ENCODE results near the gene NDUFS2. TPM values are rescaled to one million over a fixed set of nuclear protein-coding genes. Genes with fewer than 3 reads are reported as not detected.
"Not testable (repeated sequence)": the region's sequence is repeated elsewhere in the genome, so short reads cannot be mapped to it uniquely, and the experiment has no call there.

The NDUFS2 gene
- total RNA-seq, 2 experiments from 2014 or later: 74.2 to 82.1 TPM

DNA sequence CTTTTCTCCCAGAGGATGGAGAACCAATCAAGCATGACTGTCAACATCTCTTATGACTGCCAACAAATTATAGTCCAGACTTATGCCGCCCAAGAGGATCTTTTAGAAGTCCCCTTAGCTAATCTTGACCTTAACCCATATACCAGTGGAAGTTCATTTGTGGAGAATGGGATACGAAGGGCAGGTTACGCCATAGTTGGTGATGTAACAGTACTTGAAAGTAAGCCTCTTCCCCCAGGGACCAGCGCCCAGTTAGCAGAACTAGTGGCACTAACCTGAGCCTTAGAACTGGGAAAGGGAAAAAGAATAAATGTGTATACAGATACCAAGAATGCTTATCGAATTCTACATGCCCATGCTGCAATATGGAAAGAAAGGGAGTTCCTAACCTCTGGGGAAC, 53.1 kb downstream of the NDUFS2 start:
- peaks cover 17% of the 10 kb centered on the region for H3K9me3 Mint-ChIP-seq
- H3K4me1 Mint-ChIP-seq: peaks cover 12% of the 10 kb centered on the region
- DNase-seq, POLR2A ChIA-PET, CTCF ChIA-PET, H3K4me3 Mint-ChIP-seq, H3K27ac Mint-ChIP-seq: not testable (repeated sequence)
- peaks cover 36% of the 10 kb centered on the region for H3K27me3 Mint-ChIP-seq
- peaks cover 15% of the 10 kb centered on the region for H3K36me3 Mint-ChIP-seq (ENCODE audit: low read depth)

DNA sequence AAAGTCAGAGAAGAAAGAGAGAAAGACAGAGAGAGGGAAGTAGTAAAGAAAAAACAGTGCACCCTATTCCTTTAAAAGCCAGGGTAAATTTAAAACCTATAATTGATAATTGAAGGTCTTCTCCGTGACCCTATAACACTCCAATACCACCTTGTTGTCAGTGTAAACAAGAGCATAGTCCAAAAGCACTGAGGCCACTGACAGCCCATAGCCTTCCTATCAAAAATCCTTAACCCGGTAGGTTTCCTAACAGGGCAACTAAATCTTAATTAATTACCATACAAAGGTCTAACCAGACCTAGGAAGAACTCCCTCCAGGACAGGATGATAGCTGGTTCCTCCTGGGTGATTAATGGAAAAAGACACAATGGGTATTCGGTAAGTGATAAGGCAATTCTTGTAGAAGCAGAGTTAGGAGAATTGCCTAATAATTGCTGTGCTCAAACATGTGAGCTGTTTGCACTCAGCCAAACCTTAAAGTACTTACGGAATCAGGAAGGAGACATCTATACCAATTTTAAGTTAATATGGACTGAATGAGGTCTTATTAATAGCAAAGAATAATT, 53.9 kb downstream of the NDUFS2 start:
- H3K27ac Mint-ChIP-seq, CTCF ChIA-PET, H3K4me3 Mint-ChIP-seq, POLR2A ChIA-PET, DNase-seq: not testable (repeated sequence)
- Mint-ChIP-seq H3K9me3 (peaks cover 17% of the 10 kb centered on the region), H3K4me1 (peaks cover 12% of the 10 kb centered on the region), H3K36me3 (ENCODE audit: low read depth) (peaks cover 15% of the 10 kb centered on the region), H3K27me3 (peaks cover 43% of the 10 kb centered on the region)

DNA sequence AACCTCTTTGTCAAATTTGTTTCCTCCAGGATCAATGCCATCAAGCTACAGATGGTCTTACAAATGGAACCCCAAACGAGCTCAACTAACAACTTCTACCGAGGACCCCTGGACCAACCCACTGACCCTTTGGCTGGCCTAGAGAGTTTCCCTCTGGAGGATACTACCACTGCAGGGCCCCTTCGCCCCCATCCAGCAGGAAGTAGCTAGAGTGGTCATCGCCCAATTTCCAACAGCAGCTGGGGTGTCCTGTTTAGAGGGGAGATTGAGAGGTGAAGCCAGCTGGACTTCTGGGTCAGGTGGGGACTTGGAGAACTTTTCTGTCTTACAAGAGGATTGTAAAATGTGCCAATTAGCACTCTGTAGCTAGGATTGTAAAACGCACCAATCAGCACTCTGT, 54.9 kb downstream of the NDUFS2 start:
- Mint-ChIP-seq H3K9me3 (peaks cover 17% of the 10 kb centered on the region), H3K4me1 (peaks cover 13% of the 10 kb centered on the region), H3K27me3 (peaks cover 51% of the 10 kb centered on the region), H3K36me3 (ENCODE audit: low read depth) (peaks cover 15% of the 10 kb centered on the region)
- H3K27ac Mint-ChIP-seq, POLR2A ChIA-PET, DNase-seq, H3K4me3 Mint-ChIP-seq: not testable (repeated sequence)
- CTCF ChIA-PET: interaction anchor here (0.7 to 1.0 kb wide), 3 partner anchors 30 to 50 kb away, joined by 3 read pairs; partner anchors contain the start of gene TOMM40L

DNA sequence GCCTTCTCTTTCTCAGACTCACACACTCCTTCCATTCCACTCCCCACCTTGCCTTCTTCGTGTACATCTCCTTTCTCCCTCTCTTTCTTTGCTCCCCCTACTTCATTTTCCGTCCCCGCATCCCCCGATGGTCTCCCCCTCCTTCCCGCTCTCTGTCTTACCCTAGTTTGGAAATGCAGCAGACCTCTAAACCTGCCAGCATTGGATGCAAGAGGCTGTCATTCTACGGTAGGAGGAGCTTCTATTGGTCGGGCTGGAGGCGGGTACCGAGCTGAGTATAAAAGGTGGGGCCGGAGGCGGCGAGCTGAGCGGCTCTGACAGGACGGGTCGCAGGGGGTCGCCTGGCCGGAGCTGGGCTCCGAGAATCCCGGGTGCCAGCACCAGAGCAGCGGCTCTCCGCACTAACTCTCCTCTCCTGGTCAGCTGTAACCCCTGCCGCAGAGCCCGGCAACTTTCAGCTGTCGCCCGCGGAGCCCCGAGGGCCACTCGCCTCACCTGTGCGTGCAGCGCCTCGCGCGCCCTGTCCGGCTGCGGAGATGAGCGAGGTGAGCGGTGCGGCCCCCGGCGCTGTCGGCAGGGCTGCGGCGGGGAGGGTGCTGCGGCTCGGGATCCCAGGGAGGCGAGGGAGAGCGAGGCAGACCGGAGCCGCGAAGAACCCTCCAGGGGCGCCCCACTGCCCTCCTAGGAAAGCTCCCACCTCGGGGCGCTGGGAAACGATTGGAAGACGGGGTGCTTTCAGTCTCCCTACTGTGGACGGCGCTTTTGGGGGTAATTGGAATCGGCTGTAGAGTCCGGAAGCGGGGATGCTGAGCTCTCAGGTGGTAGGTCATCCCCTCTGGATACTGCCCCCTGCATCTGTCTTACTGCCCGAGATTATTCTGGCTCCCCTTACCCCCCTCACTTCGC, 56.5 kb downstream of the NDUFS2 start, which contains the start of gene PCP4L1:
Gene PCP4L1, plus strand, starts transcription at position 307 of the 906 bp plus-strand sequence. Its CDS starts 230 bp downstream, at position 537.
- POLR2A ChIA-PET: no interaction called here
- peak within 1 kb of the TSS; percentile 3 for H3K27ac Mint-ChIP-seq

DNA sequence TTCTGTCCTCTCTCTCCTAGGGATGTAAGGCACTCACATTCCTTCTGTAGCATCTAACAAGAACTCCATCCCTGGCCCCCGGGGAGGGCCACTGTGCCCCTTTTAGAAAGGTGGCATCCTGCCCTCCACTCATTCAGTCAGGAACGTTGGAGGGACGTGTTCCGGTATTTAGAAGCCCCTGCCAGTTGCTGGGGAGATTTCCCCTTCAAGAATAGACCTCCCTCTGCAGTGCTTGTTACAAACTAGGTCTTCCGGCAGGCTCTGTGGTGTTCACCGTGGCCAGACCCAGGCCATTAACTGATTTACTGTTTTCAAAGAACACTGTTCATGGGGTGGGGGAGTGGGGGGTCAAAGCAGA, 57.2 kb downstream of the NDUFS2 start:
- H3K27ac Mint-ChIP-seq: no peak overlapping the region
- peaks cover 13% of the 10 kb centered on the region for H3K4me1 Mint-ChIP-seq
- peak overlapping the region; percentile 61 for H3K4me3 Mint-ChIP-seq
- CTCF ChIA-PET: interaction anchor here (0.7 to 1.7 kb wide), 5 partner anchors 9 to 47 kb away, joined by 3 to 5 read pairs (median 4); partner anchors contain the start of gene TOMM40L
- H3K36me3 Mint-ChIP-seq (ENCODE audit: low read depth): peaks cover 15% of the 10 kb centered on the region
- no peak for DNase-seq
- POLR2A ChIA-PET: no interaction called here
- peaks cover 17% of the 10 kb centered on the region for H3K9me3 Mint-ChIP-seq
- peaks cover 55% of the 10 kb centered on the region for H3K27me3 Mint-ChIP-seq

More for the DNA sequence above, 56.5 kb downstream of the NDUFS2 start, which contains the start of gene PCP4L1:
- peaks cover 17% of the 10 kb centered on the region for H3K9me3 Mint-ChIP-seq
- H3K36me3 Mint-ChIP-seq (ENCODE audit: low read depth): peaks cover 15% of the 10 kb centered on the region
- H3K27me3 Mint-ChIP-seq: peaks cover 55% of the 10 kb centered on the region
- DNase-seq: peak; percentile 51
- peak within 1 kb of the TSS; percentile 61 for H3K4me3 Mint-ChIP-seq
- peaks cover 13% of the 10 kb centered on the region for H3K4me1 Mint-ChIP-seq
- CTCF ChIA-PET: interaction anchor here (0.6 to 1.7 kb wide), 8 partner anchors 9 to 162 kb away, joined by 3 to 5 read pairs (median 4); partner anchors contain the start of gene TOMM40L

DNA sequence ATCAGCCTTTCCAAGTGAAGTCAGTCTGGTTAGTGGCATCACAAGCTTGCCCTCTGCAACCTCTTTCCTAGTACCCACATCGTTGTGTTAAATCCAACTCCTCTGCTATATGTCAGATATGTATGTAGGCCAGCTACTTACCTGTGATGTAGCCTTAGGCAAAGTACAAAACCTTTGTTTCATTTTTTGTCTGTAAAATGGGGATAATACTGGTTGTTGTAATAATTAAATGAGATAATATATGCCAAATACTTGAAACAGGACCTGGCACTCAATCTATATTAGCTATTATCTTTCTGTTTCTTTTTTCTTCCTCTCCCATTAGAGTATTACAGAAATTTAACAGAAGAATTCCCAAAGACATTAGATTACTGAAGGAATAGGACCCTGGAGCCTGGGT, 57.6 kb downstream of the NDUFS2 start:
- no peak for DNase-seq
- H3K36me3 Mint-ChIP-seq (ENCODE audit: low read depth): peaks cover 15% of the 10 kb centered on the region
- no peak overlapping the region for H3K27ac Mint-ChIP-seq
- CTCF ChIA-PET: interaction anchor here (0.7 to 1.7 kb wide), 5 partner anchors 10 to 47 kb away, joined by 3 to 5 read pairs (median 4); partner anchors contain the start of gene TOMM40L
- H3K4me3 Mint-ChIP-seq: no peak overlapping the region
- H3K4me1 Mint-ChIP-seq: peaks cover 13% of the 10 kb centered on the region
- POLR2A ChIA-PET: no interaction called here
- peaks cover 17% of the 10 kb centered on the region for H3K9me3 Mint-ChIP-seq
- peaks cover 55% of the 10 kb centered on the region for H3K27me3 Mint-ChIP-seq

DNA sequence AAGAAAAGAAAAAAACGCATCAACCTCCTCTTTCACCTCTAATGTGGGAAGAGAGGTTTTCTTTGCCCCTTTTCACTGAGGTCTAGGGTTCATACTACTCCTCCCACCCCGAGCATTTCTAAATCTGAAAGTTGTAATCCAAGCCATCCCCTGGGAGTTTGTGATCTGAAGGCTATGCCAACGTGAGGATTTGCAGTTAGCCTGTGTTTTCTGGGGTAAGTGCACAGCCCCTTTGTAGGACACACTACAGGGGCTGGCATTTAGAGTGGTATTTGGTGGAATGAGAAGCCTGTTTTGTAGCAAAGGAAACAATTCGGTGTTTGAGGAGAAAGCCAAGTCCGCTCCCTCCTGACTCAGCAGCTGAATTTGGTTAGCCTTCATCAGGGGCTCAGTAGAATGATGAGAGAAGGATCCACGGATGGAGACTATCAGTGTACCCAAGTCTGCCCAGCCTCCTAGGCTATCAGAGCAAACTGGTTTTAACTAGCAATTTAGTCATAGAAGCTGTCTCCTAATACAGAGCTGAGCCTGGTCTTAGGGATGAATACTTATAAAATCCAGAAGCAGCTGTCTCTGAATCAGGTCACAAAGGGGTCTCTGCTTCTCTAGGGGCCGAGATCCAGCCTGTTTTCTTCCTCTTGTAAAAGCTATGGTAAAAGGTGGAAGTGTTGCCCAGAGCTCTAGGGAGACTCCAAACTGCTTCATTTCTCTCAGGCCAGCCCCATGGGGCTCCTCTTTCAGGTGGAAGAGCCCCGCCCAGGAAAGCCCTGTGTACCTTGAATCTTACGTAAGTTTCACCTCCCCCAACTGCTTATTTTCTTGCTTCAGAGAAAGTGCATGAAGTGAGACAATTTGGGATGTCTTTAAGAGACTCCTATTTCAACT, 58.5 kb downstream of the NDUFS2 start:
- no peak overlapping the region for H3K27ac Mint-ChIP-seq
- POLR2A ChIA-PET: no interaction called here
- CTCF ChIA-PET: interaction anchor here (0.7 to 1.4 kb wide), 4 partner anchors 9 to 46 kb away, joined by 3 to 4 read pairs (median 4); no protein-coding TSS in a partner anchor
- H3K36me3 Mint-ChIP-seq (ENCODE audit: low read depth): peaks cover 15% of the 10 kb centered on the region
- DNase-seq: no peak
- H3K9me3 Mint-ChIP-seq: peaks cover 16% of the 10 kb centered on the region
- no peak overlapping the region for H3K4me3 Mint-ChIP-seq
- peaks cover 53% of the 10 kb centered on the region for H3K27me3 Mint-ChIP-seq
- peaks cover 13% of the 10 kb centered on the region for H3K4me1 Mint-ChIP-seq

DNA sequence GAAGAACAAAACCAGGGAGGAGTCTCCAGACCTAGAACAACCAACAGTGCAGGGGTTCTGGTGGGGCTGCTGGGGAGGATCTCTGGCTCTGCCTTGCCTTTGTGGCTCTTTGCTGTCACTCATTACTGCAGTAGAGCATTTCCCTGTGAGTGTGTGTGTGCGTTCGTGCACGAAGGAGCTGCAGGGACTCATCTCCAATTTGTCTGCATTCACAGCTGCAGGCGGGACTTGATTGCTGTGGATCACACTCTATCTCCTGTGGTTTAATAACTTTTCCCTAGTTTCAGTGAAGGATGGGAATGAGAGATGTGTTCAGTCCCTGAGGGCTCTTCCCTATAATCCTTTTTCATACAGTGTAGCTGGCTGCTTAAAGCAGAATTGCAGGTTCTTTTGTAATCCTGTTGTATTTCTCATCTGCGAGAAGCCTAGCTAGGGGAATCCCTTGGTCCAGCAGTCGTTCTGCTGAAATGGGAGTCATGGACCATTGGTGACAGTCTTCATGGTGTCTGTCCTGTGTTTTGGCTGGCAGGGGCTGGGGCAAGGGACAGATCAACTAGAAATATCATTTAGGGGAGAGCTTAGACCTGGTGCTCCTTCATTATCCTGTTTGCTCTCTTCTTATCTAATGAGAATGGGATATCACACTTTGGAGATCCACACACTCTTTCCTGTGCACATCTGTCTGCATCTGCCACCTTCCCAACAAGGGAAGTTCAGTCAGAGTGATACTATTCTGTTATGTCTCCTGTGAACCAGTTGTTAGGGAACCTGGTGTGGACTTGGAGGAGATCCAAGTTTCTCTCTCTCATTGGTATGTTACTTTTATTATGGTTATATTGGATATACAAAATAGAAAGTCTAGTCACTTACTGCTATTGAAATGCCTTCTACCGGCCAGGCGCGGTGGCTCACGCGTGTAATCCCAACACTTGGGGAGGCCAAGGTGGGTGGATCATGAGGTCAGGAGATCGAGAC, 59.4 kb downstream of the NDUFS2 start:
- peaks cover 13% of the 10 kb centered on the region for H3K4me1 Mint-ChIP-seq
- POLR2A ChIA-PET: no interaction called here

More for the DNA sequence above, 59.4 kb downstream of the NDUFS2 start:
- Mint-ChIP-seq H3K27ac (no peak overlapping the region), H3K27me3 (peaks cover 51% of the 10 kb centered on the region), H3K9me3 (peaks cover 16% of the 10 kb centered on the region), H3K36me3 (ENCODE audit: low read depth) (peaks cover 15% of the 10 kb centered on the region), H3K4me3 (no peak overlapping the region)
- CTCF ChIA-PET: interaction anchor here (0.6 to 1.4 kb wide), 3 partner anchors 8 to 26 kb away, joined by 3 to 4 read pairs (median 4); no protein-coding TSS in a partner anchor
- DNase-seq: no peak

Small RNA genes lying within 50 kb of the gene (microRNA-seq; reads per million reads assigned to microRNA genes)
- gene MIR5187 (ENCODE audit: borderline microRNAs expressed, borderline replicate concordance): not detected

Other genes starting within 250 kb of the NDUFS2 start
- not detected for gene ITLN2, start 247.6 kb upstream of the NDUFS2 start, total RNA-seq
- 10 to 100 TPM; 14.1 to 15.6 TPM for gene F11R, start 181.2 kb upstream of the NDUFS2 start, total RNA-seq
- 10 to 100 TPM; 33.5 to 43.6 TPM for gene TSTD1, start 163.4 kb upstream of the NDUFS2 start, total RNA-seq
- gene USF1, start 156.4 kb upstream of the NDUFS2 start, total RNA-seq: 10 to 100 TPM; 78.0 to 81.2 TPM
- 100 to 1,000 TPM; 244 to 304 TPM for gene ARHGAP30, start 132.5 kb upstream of the NDUFS2 start, total RNA-seq
- gene NECTIN4, start 112.8 kb upstream of the NDUFS2 start, total RNA-seq: under 1 TPM in 1 of 2 experiments, not detected in 1; 0.15 TPM
- under 1 TPM in 1 of 2 experiments, not detected in 1; 0.30 TPM for gene KLHDC9, start 104.0 kb upstream of the NDUFS2 start, total RNA-seq
- gene PFDN2, start 84.3 kb upstream of the NDUFS2 start, total RNA-seq: 10 to 100 TPM; 46.0 to 56.0 TPM
- 10 to 100 TPM; 37.7 to 39.0 TPM for gene NIT1, start 84.3 kb upstream of the NDUFS2 start, total RNA-seq
- gene DEDD, start 69.7 kb upstream of the NDUFS2 start, total RNA-seq: 10 to 100 TPM; 39.8 to 43.1 TPM
- 100 to 1,000 TPM; 115 to 120 TPM for gene UFC1, start 48.4 kb upstream of the NDUFS2 start, total RNA-seq
- 10 to 100 TPM; 34.7 to 40.2 TPM for gene USP21, start 42.9 kb upstream of the NDUFS2 start, total RNA-seq
- 10 to 100 TPM; 33.6 to 40.7 TPM for gene PPOX, start 35.9 kb upstream of the NDUFS2 start, total RNA-seq
- 10 to 100 TPM; 43.1 to 48.6 TPM for gene B4GALT3, start 24.9 kb upstream of the NDUFS2 start, total RNA-seq
- 1 to 10 TPM in 1 of 2 experiments, under 1 TPM in 1; 0.31 to 1.3 TPM for gene ADAMTS4, start 3.3 kb upstream of the NDUFS2 start, total RNA-seq
- gene FCER1G, start 12.9 kb downstream of the NDUFS2 start, total RNA-seq: 1 to 10 TPM; 1.8 to 3.0 TPM
- not detected for gene APOA2, start 21.3 kb downstream of the NDUFS2 start, total RNA-seq
- 10 to 100 TPM; 16.7 to 17.3 TPM for gene TOMM40L, start 23.7 kb downstream of the NDUFS2 start, total RNA-seq
- not detected for gene NR1I3, start 35.8 kb downstream of the NDUFS2 start, total RNA-seq
- under 1 TPM in 1 of 2 experiments, not detected in 1; 0.15 TPM for gene PCP4L1, start 56.4 kb downstream of the NDUFS2 start, total RNA-seq
- 1 to 10 TPM; 4.5 to 5.2 TPM for gene MPZ, start 107.6 kb downstream of the NDUFS2 start, total RNA-seq
- 100 to 1,000 TPM; 159 to 169 TPM for gene SDHC, start 112.0 kb downstream of the NDUFS2 start, total RNA-seq
- gene CFAP126, start 165.5 kb downstream of the NDUFS2 start, total RNA-seq: not detected